Endothelial cell of umbilical vein (primary cell): ENCODE data around the gene SAAL1. TPM values are rescaled to one million over a fixed set of nuclear protein-coding genes. Genes with fewer than 3 reads are reported as not detected.

ENCODE experiments used
- BruUV-seq: library from RNA; stranded (reverse); fragments of 400-500 nt; replicated peaks from 2 replicates; lab custom pipeline; 2021; lab: Mats Ljungman, UMichigan
- CTCF ChIA-PET: fragments of 300-600, 350-600 bp; sonication (Branson Sonifier 250); formaldehyde crosslinking; loops from one replicate; lab custom pipeline; 2021; ENCODE audit warnings: antibody characterized with exemption, inconsistent platforms; lab: Charles Lee
- POLR2A ChIA-PET: fragments of 300-600, 350-600 bp; sonication (Branson Sonifier 250); formaldehyde crosslinking; loops from one replicate; lab custom pipeline; 2021; ENCODE audit warnings: antibody characterized with exemption, inconsistent platforms; lab: Charles Lee
- DNase-seq: peaks from one replicate; pipeline ENCODE4 v3.0.0-alpha.2; 2011; ENCODE audit warnings: low read depth, low spot score
- FAIRE-seq: peaks from 2 replicates; lab custom pipeline; 2011; peaks lifted over from hg19 to GRCh38; lab: Jason Lieb, UNC
- H2AFZ ChIP-seq: 2 replicates; pipeline ENCODE4 v1.6.0; 2012; ENCODE audit warnings: low read depth, low read length, control low read depth, inconsistent platforms
- H3K27ac ChIP-seq: 2 replicates; pipeline ENCODE4 v1.5.1; 2011; ENCODE audit warnings: low read depth, mild to moderate bottlenecking, control low read depth, low read length, moderate library complexity; ENCODE audit not compliant: insufficient read depth
- H3K27me3 ChIP-seq, 2 experiments: 2 replicates each; pipeline versions ENCODE4 v1.6.0 to v1.6.1; 2011; ENCODE audit warnings: low read length in 2 of 2, mixed read lengths in 1 of 2; ENCODE audit not compliant: control insufficient read depth in 2 of 2, insufficient read depth in 2 of 2
- H3K36me3 ChIP-seq, 2 experiments: 2 replicates in 1 of 2; 3 replicates in 1 of 2; pipeline ENCODE4 v1.5.1; 2011; ENCODE audit warnings: low read length in 2 of 2, mild to moderate bottlenecking in 1 of 2, moderate library complexity in 1 of 2; ENCODE audit not compliant: control insufficient read depth in 2 of 2, insufficient read depth in 2 of 2; ENCODE audit errors: extremely low read depth in 1 of 2
- H3K4me1 ChIP-seq: 3 replicates; pipeline ENCODE4 v1.5.1; 2011; ENCODE audit warnings: mild to moderate bottlenecking, low read length; ENCODE audit not compliant: control insufficient read depth, insufficient read depth; ENCODE audit errors: extremely low read depth
- H3K4me2 ChIP-seq: 2 replicates; pipeline ENCODE4 v1.6.1; 2011; ENCODE audit warnings: low read length, control low read depth, mixed read lengths; ENCODE audit not compliant: insufficient read depth
- H3K4me3 ChIP-seq, 3 experiments: fragments of 200-600 bp in 1 of 3; sonication (generic), shearing (Covaris generic) in 1 of 3; replicated peaks in 1 of 3; 2 replicates each; pipeline ENCODE4 v1.5.1; 2011 to 2016; ENCODE audit warnings: control low read depth in 3 of 3, low read length in 3 of 3, mild to moderate bottlenecking in 2 of 3, inconsistent platforms in 1 of 3, low read depth in 1 of 3, moderate library complexity in 1 of 3; ENCODE audit not compliant: insufficient read depth in 1 of 3
- H3K79me2 ChIP-seq: 2 replicates; pipeline ENCODE4 v1.6.0; 2012; ENCODE audit warnings: low read length, inconsistent platforms; ENCODE audit not compliant: control insufficient read depth, insufficient read depth
- H3K9ac ChIP-seq: replicated peaks from 2 replicates; pipeline ENCODE3; 2011; ENCODE audit warnings: low read length, control low read depth; ENCODE audit not compliant: insufficient read depth; ENCODE audit errors: extremely low read depth
- H3K9me1 ChIP-seq: replicated peaks from 3 replicates; pipeline ENCODE4 v1.6.0; 2011; ENCODE audit warnings: mild to moderate bottlenecking, low read length; ENCODE audit not compliant: control insufficient read depth, insufficient read depth; ENCODE audit errors: extremely low read depth
- H3K9me3 ChIP-seq: replicated peaks from 2 replicates; pipeline ENCODE4 v1.5.1; 2012; ENCODE audit warnings: low read length, inconsistent platforms; ENCODE audit not compliant: control insufficient read depth, insufficient read depth
- H4K20me1 ChIP-seq: replicated peaks from 2 replicates; pipeline ENCODE3; 2011; ENCODE audit warnings: mild to moderate bottlenecking, low read length; ENCODE audit not compliant: control insufficient read depth, insufficient read depth; ENCODE audit errors: extremely low read depth
- EZH2 ChIP-seq: IDR thresholded peaks from 2 replicates; pipeline ENCODE4 v1.6.1; 2012; ENCODE audit warnings: borderline replicate concordance, low read depth, mild to moderate bottlenecking, moderate library complexity, low read length, inconsistent platforms; ENCODE audit not compliant: severe bottlenecking
- FOS ChIP-seq: IDR thresholded peaks from 2 replicates; pipeline ENCODE4 v1.6.1; 2011; ENCODE audit warnings: mild to moderate bottlenecking, low read length, moderate library complexity, borderline replicate concordance; ENCODE audit not compliant: insufficient read depth
- GATA2 ChIP-seq: IDR thresholded peaks from 2 replicates; pipeline ENCODE4 v1.7.0; 2011; ENCODE audit warnings: low read depth, mild to moderate bottlenecking, moderate library complexity, mixed read lengths, low read length; ENCODE audit not compliant: insufficient read length, insufficient read depth
- JUN ChIP-seq: IDR thresholded peaks from 2 replicates; pipeline ENCODE4 v1.6.1; 2011; ENCODE audit warnings: borderline replicate concordance, low read depth; ENCODE audit not compliant: insufficient read length, insufficient read depth
- MYC ChIP-seq: IDR thresholded peaks from one replicate; pipeline ENCODE4 v1.6.1; 2011; ENCODE audit warnings: mild to moderate bottlenecking, low read depth, low read length
- POLR2A ChIP-seq: IDR thresholded peaks from 2 replicates; pipeline ENCODE4 v1.6.1; 2012; ENCODE audit warnings: low read depth, mild to moderate bottlenecking, control low read depth, low read length
- POLR2AphosphoS5 ChIP-seq: IDR thresholded peaks from 2 replicates; pipeline ENCODE4 v1.6.1; 2012; ENCODE audit warnings: low read depth, mild to moderate bottlenecking, control low read depth, low read length, moderate library complexity; ENCODE audit not compliant: insufficient read depth
- dilution Hi-C: fragments of 300-500 bp; cut with MboI; formaldehyde crosslinking; loops from one replicate; pipeline ENCODE4 v1.15.0; 2019; ENCODE audit warnings: low sequenced_read_pairs; ENCODE audit not compliant: extremely low pct_ligation_motif_present
- intact Hi-C: fragments of 100-400 bp; cut with micrococcal nuclease; formaldehyde crosslinking; loops from one replicate; pipeline ENCODE4 v1.10.0; 2022
- polyA plus RNA-seq, 4 experiments: library from polyadenylated mRNA; depleted of rRNA in 3 of 4; stranded (reverse) in 3 of 4; unstranded in 1 of 4; fragments of >200 nt; gene quantifications; 2 replicates each; pipeline versions ENCODE4 v1.2.1 to v1.2.3, GENCODE V29; 2011 to 2012; ENCODE audit warnings: missing spikeins in 1 of 4
- total RNA-seq: library from RNA; stranded (reverse); gene quantifications from 2 replicates; pipeline ENCODE4 v1.2.3, GENCODE V29; 2021
- TF ChIP-seq, protein P1 (sequence below): IDR thresholded peaks from 2 replicates; pipeline ENCODE4 v1.6.1; 2011; ENCODE audit not compliant: insufficient read depth, insufficient read length
- TF ChIP-seq, protein P2 (sequence below), 2 donors: IDR thresholded peaks; 1 replicate in 1 of 2; 2 replicates in 1 of 2; pipeline ENCODE4 v1.5.1; 2011; ENCODE audit warnings: low read length in 2 of 2, mild to moderate bottlenecking in 2 of 2, moderate library complexity in 2 of 2, control low read depth in 1 of 2, inconsistent platforms in 1 of 2, low read depth in 1 of 2; ENCODE audit not compliant: insufficient read depth in 1 of 2; ENCODE audit errors: extremely low read depth in 1 of 2

SAAL1 gene
- total and polyA plus RNA-seq, 2 donors (not counting 3 experiments of a cell fraction or from before 2014, with no cell fraction given), result 9.5 to 22.1 TPM

DNA sequence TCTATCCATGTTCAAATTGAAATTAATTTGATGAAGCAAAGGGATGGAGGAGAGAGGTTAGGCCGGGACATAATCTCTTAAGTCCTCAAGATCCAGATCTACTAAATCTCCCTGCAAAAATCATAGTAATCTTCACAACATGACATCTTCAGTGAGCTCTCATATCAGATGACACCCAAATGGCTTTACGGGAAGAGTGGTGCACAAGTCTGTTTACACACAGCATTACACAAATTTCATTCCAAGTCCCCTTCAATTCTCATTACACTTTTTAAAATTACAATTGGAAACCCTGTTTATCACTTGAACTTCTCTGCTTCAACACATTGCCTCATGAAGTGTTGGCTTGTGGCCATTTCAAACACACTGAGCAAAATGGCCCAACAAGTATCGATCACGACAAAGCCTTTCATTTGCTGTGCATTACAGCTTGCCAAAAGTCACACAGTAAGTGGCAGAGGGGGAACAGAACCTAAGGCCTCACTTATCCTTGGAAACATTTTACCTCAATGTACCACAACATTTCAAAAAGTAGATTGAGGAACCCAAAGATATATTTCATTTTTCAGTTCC, 41.9 kb downstream of the SAAL1 start:
- FAIRE-seq (no peak), DNase-seq (no peak)
- Histone ChIP-seq H3K27ac (no peak overlapping the region), H3K9me1 (no peaks in the 10 kb centered on the region), H3K4me2 (no peak overlapping the region), H4K20me1 (no peaks in the 10 kb centered on the region), H3K27me3 (no peaks in the 10 kb centered on the region), H3K4me3 (no peak overlapping the region), H3K9me3 (no peaks in the 10 kb centered on the region), H2AFZ (no peak overlapping the region), H3K9ac (no peak overlapping the region), H3K36me3 (no peaks in the 10 kb centered on the region), H3K4me1 (no peaks in the 10 kb centered on the region), H3K79me2 (no peaks in the 10 kb centered on the region)
- no TSS peak for BruUV-seq
- dilution Hi-C loops (no loop called here), intact Hi-C loops (no loop called here)
- TF ChIP-seq JUN (no peak), GATA2 (no peak), POLR2A (no peak), MYC (no peak), POLR2AphosphoS5 (no peak), FOS (no peak), EZH2 (no peak)
- TF ChIP-seq, protein P1, sequence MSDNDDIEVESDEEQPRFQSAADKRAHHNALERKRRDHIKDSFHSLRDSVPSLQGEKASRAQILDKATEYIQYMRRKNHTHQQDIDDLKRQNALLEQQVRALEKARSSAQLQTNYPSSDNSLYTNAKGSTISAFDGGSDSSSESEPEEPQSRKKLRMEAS, result no peak
- TF ChIP-seq, protein P2, sequence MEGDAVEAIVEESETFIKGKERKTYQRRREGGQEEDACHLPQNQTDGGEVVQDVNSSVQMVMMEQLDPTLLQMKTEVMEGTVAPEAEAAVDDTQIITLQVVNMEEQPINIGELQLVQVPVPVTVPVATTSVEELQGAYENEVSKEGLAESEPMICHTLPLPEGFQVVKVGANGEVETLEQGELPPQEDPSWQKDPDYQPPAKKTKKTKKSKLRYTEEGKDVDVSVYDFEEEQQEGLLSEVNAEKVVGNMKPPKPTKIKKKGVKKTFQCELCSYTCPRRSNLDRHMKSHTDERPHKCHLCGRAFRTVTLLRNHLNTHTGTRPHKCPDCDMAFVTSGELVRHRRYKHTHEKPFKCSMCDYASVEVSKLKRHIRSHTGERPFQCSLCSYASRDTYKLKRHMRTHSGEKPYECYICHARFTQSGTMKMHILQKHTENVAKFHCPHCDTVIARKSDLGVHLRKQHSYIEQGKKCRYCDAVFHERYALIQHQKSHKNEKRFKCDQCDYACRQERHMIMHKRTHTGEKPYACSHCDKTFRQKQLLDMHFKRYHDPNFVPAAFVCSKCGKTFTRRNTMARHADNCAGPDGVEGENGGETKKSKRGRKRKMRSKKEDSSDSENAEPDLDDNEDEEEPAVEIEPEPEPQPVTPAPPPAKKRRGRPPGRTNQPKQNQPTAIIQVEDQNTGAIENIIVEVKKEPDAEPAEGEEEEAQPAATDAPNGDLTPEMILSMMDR (IDR thresholded peaks at IDR 0.05; ENCODE audit: extremely low read depth in 1 of 2, insufficient read depth in 1 of 2, low read depth in 1 of 2, low read length in 2 of 2), result no peak
- ChIA-PET CTCF (no interaction called here), POLR2A (no interaction called here)
